Measurements from ENCODE around the gene CDC16. TPM values are rescaled to one million over a fixed set of nuclear protein-coding genes. Genes with fewer than 3 reads are reported as not detected.

The CDC16 gene
- total and polyA plus RNA-seq, 3 experiments from 2014 or later: 22.1 to 79.5 (median 74.7) TPM

DNA sequence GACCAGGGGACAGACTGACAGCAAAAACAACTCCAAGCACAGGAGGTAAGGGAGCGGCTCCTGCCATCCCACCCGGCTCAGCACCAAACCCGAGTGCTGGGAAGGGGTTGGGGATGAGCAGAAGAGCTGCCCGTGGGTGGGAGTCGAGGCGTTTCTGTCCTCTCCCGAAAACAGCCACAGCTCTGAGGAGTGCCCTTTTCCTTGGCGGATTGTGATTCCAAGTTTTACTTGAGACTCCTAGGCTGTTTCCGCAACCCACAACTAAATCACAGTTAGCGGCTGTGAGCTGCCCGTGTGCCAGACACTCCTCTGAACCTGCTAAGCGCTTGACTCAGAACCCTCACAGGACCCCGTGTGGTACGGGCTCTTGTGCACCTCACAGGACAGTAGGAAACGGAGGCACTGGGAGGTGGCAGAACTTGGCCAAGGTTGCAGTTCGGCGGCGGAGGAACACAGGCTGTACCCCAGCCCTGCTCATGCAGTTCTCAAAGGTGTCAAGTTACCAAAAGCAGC lies 34.2 kb upstream of the CDC16 start:
- Histone ChIP-seq H3K27ac (ENCODE audit: low read depth, low read length) (no peak overlapping the region), H3K4me1 (ENCODE audit: insufficient read depth, low read length) (peaks cover 18% of the 10 kb centered on the region), H3K27me3 (ENCODE audit: insufficient read depth, low read length, poor library complexity, severe bottlenecking) (no peaks in the 10 kb centered on the region), H3K9me3 (ENCODE audit: low read length) (no peaks in the 10 kb centered on the region), H3K4me3 (ENCODE audit: low read length) (no peak overlapping the region), H3K36me3 (ENCODE audit: insufficient read depth, low read length) (no peaks in the 10 kb centered on the region)
- peaks cover 21 to 38% (median 37%) of the 10 kb centered on the region in 3 donors for H3K4me1 Mint-ChIP-seq
- H3K36me3 Mint-ChIP-seq: no peaks in the 10 kb centered on the region
- H3K9me3 Mint-ChIP-seq: no peaks in the 10 kb centered on the region
- CTCF ChIA-PET: interaction anchor here (0.9 kb wide), 1 partner anchor 39 kb away, joined by 4 read pairs; no protein-coding TSS in a partner anchor
- H3K27ac Mint-ChIP-seq: no peak overlapping the region
- POLR2A ChIA-PET: no interaction called here
- peaks cover 0 to 2% of the 10 kb centered on the region in 2 donors for H3K27me3 Mint-ChIP-seq
- no peak for DNase-seq
- no peak overlapping the region for H3K4me3 Mint-ChIP-seq

DNA sequence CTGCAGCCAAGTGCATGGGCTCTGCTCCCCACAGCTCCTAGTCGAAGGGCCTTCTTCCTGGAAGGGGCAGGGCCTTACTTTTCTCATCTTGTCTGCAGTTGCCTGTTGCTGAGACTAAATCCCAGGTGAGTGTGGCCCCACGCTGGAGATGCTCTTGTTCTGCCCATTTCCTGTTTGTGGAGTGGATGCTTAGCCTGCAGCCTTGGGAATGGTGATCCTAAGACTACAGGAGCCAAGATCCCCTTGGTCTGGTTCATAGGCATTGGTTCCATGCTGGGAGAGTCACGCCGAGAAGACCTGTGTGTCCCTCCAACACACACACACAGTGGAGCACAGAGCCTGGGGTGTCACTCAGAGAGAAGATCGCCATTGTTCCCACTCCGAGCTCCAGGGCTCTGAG lies 32.1 kb upstream of the CDC16 start:
- Mint-ChIP-seq H3K9me3 (no peaks in the 10 kb centered on the region), H3K4me1 (peaks cover 19 to 46% (median 34%) of the 10 kb centered on the region in 3 donors), H3K36me3 (no peaks in the 10 kb centered on the region), H3K27me3 (peaks cover 0 to 5% of the 10 kb centered on the region in 2 donors), H3K27ac (no peak overlapping the region), H3K4me3 (no peak overlapping the region)
- Histone ChIP-seq H3K9me3 (ENCODE audit: low read length) (no peaks in the 10 kb centered on the region), H3K4me1 (ENCODE audit: insufficient read depth, low read length) (peaks cover 18% of the 10 kb centered on the region), H3K27me3 (ENCODE audit: insufficient read depth, low read length, poor library complexity, severe bottlenecking) (no peaks in the 10 kb centered on the region), H3K27ac (ENCODE audit: low read depth, low read length) (no peak overlapping the region), H3K4me3 (ENCODE audit: low read length) (no peak overlapping the region), H3K36me3 (ENCODE audit: insufficient read depth, low read length) (no peaks in the 10 kb centered on the region)
- ChIA-PET CTCF (interaction anchor here (1.6 kb wide), 1 partner anchor 59 kb away, joined by 3 read pairs; no protein-coding TSS in a partner anchor), POLR2A (no interaction called here)
- DNase-seq: no peak

GRCh38 chr13:114203536-114203935 lies 31.2 kb upstream of the CDC16 start:
- peaks cover 19 to 46% (median 34%) of the 10 kb centered on the region in 3 donors for H3K4me1 Mint-ChIP-seq
- peak in 1 of 5 donors; percentile 22 for DNase-seq
- H3K36me3 Mint-ChIP-seq: no peaks in the 10 kb centered on the region
- POLR2A ChIA-PET: interaction anchor here (0.6 kb wide), 1 partner anchor 21 kb away, joined by 3 read pairs; no protein-coding TSS in a partner anchor
- CTCF ChIA-PET: no interaction called here
- peaks cover 18% of the 10 kb centered on the region for H3K4me1 ChIP-seq (ENCODE audit: insufficient read depth, low read length)
- no peak overlapping the region for H3K4me3 ChIP-seq (ENCODE audit: low read length)
- no peak overlapping the region for H3K4me3 Mint-ChIP-seq
- peaks cover 0 to 5% of the 10 kb centered on the region in 2 donors for H3K27me3 Mint-ChIP-seq
- no peaks in the 10 kb centered on the region for H3K36me3 ChIP-seq (ENCODE audit: insufficient read depth, low read length)
- peak overlapping the region in 1 of 8 donors; percentile 29 for H3K27ac Mint-ChIP-seq
- H3K9me3 Mint-ChIP-seq: no peaks in the 10 kb centered on the region
- H3K9me3 ChIP-seq (ENCODE audit: low read length): no peaks in the 10 kb centered on the region
- H3K27ac ChIP-seq (ENCODE audit: low read depth, low read length): no peak overlapping the region
- H3K27me3 ChIP-seq (ENCODE audit: insufficient read depth, low read length, poor library complexity, severe bottlenecking): no peaks in the 10 kb centered on the region

- ChIA-PET POLR2A (no interaction called here), CTCF (no interaction called here)
- Mint-ChIP-seq H3K36me3 (no peaks in the 10 kb centered on the region), H3K4me1 (peaks cover 19 to 46% (median 34%) of the 10 kb centered on the region in 3 donors), H3K4me3 (peak overlapping the region in 1 of 7 donors; percentile 0), H3K9me3 (no peaks in the 10 kb centered on the region), H3K27ac (peak overlapping the region in 2 of 8 donors; percentile 65 to 71), H3K27me3 (peaks cover 0 to 5% of the 10 kb centered on the region in 2 donors)
- Histone ChIP-seq H3K27me3 (ENCODE audit: insufficient read depth, low read length, poor library complexity, severe bottlenecking) (no peaks in the 10 kb centered on the region), H3K9me3 (ENCODE audit: low read length) (no peaks in the 10 kb centered on the region), H3K27ac (ENCODE audit: low read depth, low read length) (no peak overlapping the region), H3K4me3 (ENCODE audit: low read length) (no peak overlapping the region), H3K36me3 (ENCODE audit: insufficient read depth, low read length) (no peaks in the 10 kb centered on the region), H3K4me1 (ENCODE audit: insufficient read depth, low read length) (peaks cover 18% of the 10 kb centered on the region)
- no peak for DNase-seq
Observed at GRCh38 chr13:114204894-114205293, 29.8 kb upstream of the CDC16 start.

DNA sequence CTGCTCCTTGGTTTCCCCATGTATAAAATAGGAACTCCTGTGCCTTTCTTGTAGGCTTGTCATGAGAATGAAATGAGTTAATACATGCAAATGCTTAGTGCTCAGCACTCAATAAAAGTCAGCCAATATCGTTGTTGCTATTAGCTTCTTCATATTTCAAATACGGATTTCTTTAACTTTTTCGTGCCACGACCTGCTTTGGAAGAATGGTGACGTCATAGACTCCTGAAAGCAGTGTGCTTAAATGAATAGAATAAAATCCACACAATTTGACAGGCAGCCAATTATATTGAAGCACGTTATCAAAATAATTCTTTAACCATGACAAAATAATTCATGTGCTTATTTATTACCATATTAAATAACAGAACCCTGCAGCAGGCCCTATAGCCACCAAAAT lies 26.6 kb upstream of the CDC16 start:
- DNase-seq: no peak
- Histone ChIP-seq H3K27ac (ENCODE audit: low read depth, low read length) (no peak overlapping the region), H3K4me1 (ENCODE audit: insufficient read depth, low read length) (peaks cover 11% of the 10 kb centered on the region), H3K9me3 (ENCODE audit: low read length) (no peaks in the 10 kb centered on the region), H3K4me3 (ENCODE audit: low read length) (no peak overlapping the region), H3K27me3 (ENCODE audit: insufficient read depth, low read length, poor library complexity, severe bottlenecking) (no peaks in the 10 kb centered on the region), H3K36me3 (ENCODE audit: insufficient read depth, low read length) (no peaks in the 10 kb centered on the region)
- CTCF ChIA-PET: interaction anchor here (1.3 kb wide), 1 partner anchor 18 kb away, joined by 3 read pairs; no protein-coding TSS in a partner anchor
- Mint-ChIP-seq H3K4me1 (peaks cover 21 to 43% (median 31%) of the 10 kb centered on the region in 3 donors), H3K9me3 (no peaks in the 10 kb centered on the region), H3K4me3 (no peak overlapping the region), H3K27me3 (peaks cover 10 to 13% of the 10 kb centered on the region in 2 donors), H3K27ac (no peak overlapping the region), H3K36me3 (no peaks in the 10 kb centered on the region)
- POLR2A ChIA-PET: no interaction called here

- peaks cover 7 to 13% of the 10 kb centered on the region in 2 donors for H3K27me3 Mint-ChIP-seq
- no peak overlapping the region for H3K27ac ChIP-seq (ENCODE audit: low read depth, low read length)
- H3K27me3 ChIP-seq (ENCODE audit: insufficient read depth, low read length, poor library complexity, severe bottlenecking): no peaks in the 10 kb centered on the region
- no peak overlapping the region for H3K4me3 ChIP-seq (ENCODE audit: low read length)
- H3K9me3 ChIP-seq (ENCODE audit: low read length): no peaks in the 10 kb centered on the region
- peaks cover 5 to 15% (median 6%) of the 10 kb centered on the region in 3 donors for H3K4me1 Mint-ChIP-seq
- no peak overlapping the region for H3K27ac Mint-ChIP-seq
- ChIA-PET POLR2A (no interaction called here), CTCF (interaction anchor here (1.0 kb wide), 1 partner anchor 15 kb away, joined by 4 read pairs; no protein-coding TSS in a partner anchor)
- no peaks in the 10 kb centered on the region for H3K9me3 Mint-ChIP-seq
- no peak for DNase-seq
- no peaks in the 10 kb centered on the region for H3K36me3 ChIP-seq (ENCODE audit: insufficient read depth, low read length)
- H3K36me3 Mint-ChIP-seq: no peaks in the 10 kb centered on the region
- H3K4me1 ChIP-seq (ENCODE audit: insufficient read depth, low read length): no peaks in the 10 kb centered on the region
- no peak overlapping the region for H3K4me3 Mint-ChIP-seq
Observed at GRCh38 chr13:114211446-114212157, 23.1 kb upstream of the CDC16 start.

DNA sequence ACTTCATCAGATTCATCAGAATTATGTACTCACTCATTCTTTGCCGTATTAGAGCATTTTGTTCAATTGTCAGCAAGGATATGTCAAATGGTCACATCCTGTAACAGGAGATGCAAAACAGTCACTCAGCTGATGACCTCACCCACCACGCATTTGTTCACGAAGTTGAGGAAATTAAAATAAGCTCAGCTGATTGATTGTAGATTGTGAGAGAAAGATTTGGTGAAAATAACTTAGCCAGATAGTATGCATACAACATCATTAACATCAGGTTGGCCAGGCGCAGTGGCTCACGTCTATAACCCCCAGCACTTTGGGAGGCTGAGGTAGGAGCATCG lies 22.6 kb upstream of the CDC16 start:
- Mint-ChIP-seq H3K27ac (no peak overlapping the region), H3K27me3 (peaks cover 7 to 13% of the 10 kb centered on the region in 2 donors), H3K9me3 (no peaks in the 10 kb centered on the region), H3K4me3 (no peak overlapping the region), H3K36me3 (no peaks in the 10 kb centered on the region), H3K4me1 (peaks cover 5 to 14% (median 6%) of the 10 kb centered on the region in 3 donors)
- no peaks in the 10 kb centered on the region for H3K9me3 ChIP-seq (ENCODE audit: low read length)
- H3K27me3 ChIP-seq (ENCODE audit: insufficient read depth, low read length, poor library complexity, severe bottlenecking): no peaks in the 10 kb centered on the region
- no peak overlapping the region for H3K4me3 ChIP-seq (ENCODE audit: low read length)
- no peaks in the 10 kb centered on the region for H3K36me3 ChIP-seq (ENCODE audit: insufficient read depth, low read length)
- POLR2A ChIA-PET: no interaction called here
- H3K4me1 ChIP-seq (ENCODE audit: insufficient read depth, low read length): no peaks in the 10 kb centered on the region
- CTCF ChIA-PET: interaction anchor here (1.0 kb wide), 1 partner anchor 14 kb away, joined by 4 read pairs; no protein-coding TSS in a partner anchor
- no peak for DNase-seq
- H3K27ac ChIP-seq (ENCODE audit: low read depth, low read length): no peak overlapping the region

DNA sequence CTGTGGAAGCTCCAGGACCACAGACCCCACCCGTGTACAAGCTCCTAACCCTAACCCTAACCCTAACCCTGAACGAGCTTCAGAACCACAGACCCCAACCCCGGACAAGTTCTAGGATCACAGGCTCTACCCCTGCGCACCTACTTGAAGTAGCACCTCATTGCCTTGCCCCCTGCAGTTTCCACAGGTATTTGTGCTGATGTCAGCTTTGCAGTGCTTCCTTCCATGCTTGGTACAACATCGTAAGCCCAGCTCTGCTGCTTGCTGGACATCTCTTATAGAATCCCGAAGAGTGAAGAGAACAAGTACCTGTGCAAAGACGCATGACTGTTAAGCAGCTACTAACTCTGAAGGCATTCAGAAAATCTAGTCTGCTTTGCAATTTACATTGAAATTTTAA lies 20.7 kb upstream of the CDC16 start:
- Histone ChIP-seq H3K36me3 (ENCODE audit: insufficient read depth, low read length) (no peaks in the 10 kb centered on the region), H3K4me1 (ENCODE audit: insufficient read depth, low read length) (peaks cover under 1% of the 10 kb centered on the region), H3K27me3 (ENCODE audit: insufficient read depth, low read length, poor library complexity, severe bottlenecking) (no peaks in the 10 kb centered on the region), H3K4me3 (ENCODE audit: low read length) (no peak overlapping the region), H3K27ac (ENCODE audit: low read depth, low read length) (no peak overlapping the region), H3K9me3 (ENCODE audit: low read length) (no peaks in the 10 kb centered on the region)
- no peaks in the 10 kb centered on the region for H3K9me3 Mint-ChIP-seq
- H3K4me3 Mint-ChIP-seq: no peak overlapping the region
- no peak for DNase-seq
- no peaks in the 10 kb centered on the region for H3K36me3 Mint-ChIP-seq
- peaks cover 7 to 13% of the 10 kb centered on the region in 2 donors for H3K27me3 Mint-ChIP-seq
- H3K27ac Mint-ChIP-seq: peak overlapping the region in 1 of 8 donors; percentile 81
- CTCF ChIA-PET: interaction anchor here (0.7 to 1.5 kb wide), 3 partner anchors 12 to 217 kb away, joined by 3 to 5 read pairs (median 3); no protein-coding TSS in a partner anchor
- peaks cover 11 to 24% (median 16%) of the 10 kb centered on the region in 3 donors for H3K4me1 Mint-ChIP-seq
- POLR2A ChIA-PET: interaction anchor here (0.6 kb wide), 1 partner anchor 43 kb away, joined by 5 read pairs; no protein-coding TSS in a partner anchor
